Left renal pelvis (tissue), 4 donors: ENCODE results near the gene RNF125. TPM values are rescaled to one million over a fixed set of nuclear protein-coding genes. Genes with fewer than 3 reads are reported as not detected.

Experiments used
- polyA plus RNA-seq, 4 donors: library from polyadenylated mRNA; unstranded; fragments of 120-200 nt; gene quantifications; one replicate each; pipeline ENCODE4 v1.2.1, GENCODE V29; 2013; ENCODE audit not compliant: insufficient read length in 4 of 4

Gene RNF125
- polyA plus RNA-seq, 4 donors, result 2.3 to 4.5 (median 3.1) TPM

Other genes with a start within 250 kb of the RNF125 start
- 10 to 100 TPM; 37.4 to 67.6 (median 60.7) TPM for gene TRAPPC8, start 75.7 kb upstream of the RNF125 start, polyA plus RNA-seq
- gene RNF138, start 73.0 kb downstream of the RNF125 start, polyA plus RNA-seq, result 10 to 100 TPM; 49.8 to 68.2 (median 56.2) TPM
- gene MEP1B, start 171.2 kb downstream of the RNF125 start, polyA plus RNA-seq, result under 1 TPM in 3 of 4 donors, not detected in 1; 0.05 to 0.17 (median 0.07) TPM